Measurements from ENCODE around the gene SCARB2.

- TF ChIP-seq POLR2A (IDR thresholded peaks at IDR 0.05) (no peak), CTCF (IDR thresholded peaks at IDR 0.05) (no peak), POLR2AphosphoS5 (IDR thresholded peaks at IDR 0.05) (no peak)
Measured at GRCh38 chr4:76188557-76188956, 25.1 kb downstream of the SCARB2 start.
